ENCODE results near the gene NKAIN2.

DNA sequence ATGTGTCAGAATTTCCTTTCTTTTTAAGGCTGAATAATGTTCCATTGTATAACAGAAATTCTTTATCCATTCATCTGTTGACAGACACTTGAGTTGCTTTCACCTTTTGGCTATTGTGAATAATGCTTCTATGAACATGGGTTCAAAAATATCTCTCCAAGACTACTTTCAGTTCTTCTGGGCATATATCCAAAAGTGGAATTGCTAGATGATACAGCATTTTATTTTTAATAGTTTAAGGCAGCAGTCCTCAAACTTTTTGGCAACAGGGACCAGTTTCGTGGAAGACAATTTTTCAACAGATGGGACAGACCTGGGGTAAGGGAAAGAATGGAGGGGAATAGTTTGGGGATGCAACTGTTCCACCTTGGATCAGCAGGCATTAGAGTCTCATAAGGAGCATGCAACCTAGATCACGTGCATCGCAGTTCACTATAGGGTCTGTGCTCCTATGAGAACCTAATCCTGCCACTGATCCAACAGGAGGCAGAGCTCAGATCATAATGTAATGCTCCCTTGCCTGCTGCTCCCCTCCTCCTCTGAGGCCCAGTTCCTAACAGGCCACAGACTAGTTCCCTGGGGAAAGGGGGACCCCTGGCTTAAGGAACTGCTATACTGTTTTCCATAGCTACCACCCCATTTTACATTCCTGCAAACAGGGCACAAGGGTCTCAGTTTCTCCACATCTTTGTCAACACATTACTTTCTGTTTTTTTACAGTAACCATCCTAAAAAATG, 918.6 kb downstream of the NKAIN2 start:
- TF ChIP-seq POLR2AphosphoS5 (IDR thresholded peaks at IDR 0.05) (no peak), CTCF (IDR thresholded peaks at IDR 0.05) (no peak)

All from breast epithelium (tissue), 3 donors.